ENCODE measurements around the gene KRTAP2-1. TPM values are rescaled to one million over a fixed set of nuclear protein-coding genes. Genes with fewer than 3 reads are reported as not detected.

KRTAP2-1 gene
- total RNA-seq, 1 experiment from 2014 or later, result not detected

DNA sequence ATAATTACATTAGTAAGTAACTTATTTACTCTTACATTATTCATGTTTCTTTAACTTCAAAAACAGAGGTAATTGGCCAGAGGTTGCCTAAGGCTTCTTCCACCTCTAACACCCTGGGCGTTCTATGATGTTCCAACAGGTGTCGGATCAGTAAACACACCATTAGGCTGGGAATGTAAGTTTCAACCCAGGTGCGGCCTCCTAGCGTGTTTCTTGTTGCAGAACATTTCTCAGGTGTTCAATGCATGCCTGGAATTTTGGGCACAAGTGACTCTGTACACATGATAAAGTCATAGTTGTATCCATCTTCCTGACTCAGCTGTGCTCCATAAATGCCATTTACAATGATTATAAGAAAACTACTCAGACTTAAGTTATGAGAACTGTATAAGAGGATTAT is 6.9 kb upstream of the KRTAP2-1 start:
- H3K4me3 ChIP-seq (ENCODE audit: low read depth, low read length), result no peak overlapping the region
- H3K27ac Mint-ChIP-seq (ENCODE audit: unreplicated experiment), result peak overlapping the region; percentile 53
- CTCF ChIA-PET, result no interaction called here
- peaks cover 8% of the 10 kb centered on the region for H3K9me3 ChIP-seq
- no peaks in the 10 kb centered on the region for H3K27me3 Mint-ChIP-seq (ENCODE audit: insufficient read depth, unreplicated experiment)
- peaks cover 11% of the 10 kb centered on the region for H3K36me3 Mint-ChIP-seq (ENCODE audit: insufficient read depth, unreplicated experiment)
- H3K27me3 ChIP-seq (replicated peaks; ENCODE audit: control insufficient read depth, insufficient read depth, low read length), result no peaks in the 10 kb centered on the region
- peak; percentile 40 to 50 for DNase-seq
- POLR2A ChIA-PET, result no interaction called here
- H3K9me3 Mint-ChIP-seq (ENCODE audit: unreplicated experiment), result peaks cover 10% of the 10 kb centered on the region
- no TSS peak for BruUV-seq (replicated peaks)
- H3K4me1 Mint-ChIP-seq (ENCODE audit: low read depth, unreplicated experiment), result peaks cover 28% of the 10 kb centered on the region
- TF ChIP-seq, protein P1, sequence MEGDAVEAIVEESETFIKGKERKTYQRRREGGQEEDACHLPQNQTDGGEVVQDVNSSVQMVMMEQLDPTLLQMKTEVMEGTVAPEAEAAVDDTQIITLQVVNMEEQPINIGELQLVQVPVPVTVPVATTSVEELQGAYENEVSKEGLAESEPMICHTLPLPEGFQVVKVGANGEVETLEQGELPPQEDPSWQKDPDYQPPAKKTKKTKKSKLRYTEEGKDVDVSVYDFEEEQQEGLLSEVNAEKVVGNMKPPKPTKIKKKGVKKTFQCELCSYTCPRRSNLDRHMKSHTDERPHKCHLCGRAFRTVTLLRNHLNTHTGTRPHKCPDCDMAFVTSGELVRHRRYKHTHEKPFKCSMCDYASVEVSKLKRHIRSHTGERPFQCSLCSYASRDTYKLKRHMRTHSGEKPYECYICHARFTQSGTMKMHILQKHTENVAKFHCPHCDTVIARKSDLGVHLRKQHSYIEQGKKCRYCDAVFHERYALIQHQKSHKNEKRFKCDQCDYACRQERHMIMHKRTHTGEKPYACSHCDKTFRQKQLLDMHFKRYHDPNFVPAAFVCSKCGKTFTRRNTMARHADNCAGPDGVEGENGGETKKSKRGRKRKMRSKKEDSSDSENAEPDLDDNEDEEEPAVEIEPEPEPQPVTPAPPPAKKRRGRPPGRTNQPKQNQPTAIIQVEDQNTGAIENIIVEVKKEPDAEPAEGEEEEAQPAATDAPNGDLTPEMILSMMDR (IDR thresholded peaks at IDR 0.05; ENCODE audit: insufficient read depth in 1 of 2, low read depth in 1 of 2, low read length in 1 of 2, severe bottlenecking in 1 of 2, unreplicated experiment in 1 of 2), result no peak
- no peak overlapping the region for H3K4me3 Mint-ChIP-seq (ENCODE audit: unreplicated experiment)
- H3K4me1 ChIP-seq, result peaks cover 28% of the 10 kb centered on the region
- no peaks in the 10 kb centered on the region for H3K36me3 ChIP-seq (ENCODE audit: control insufficient read depth, insufficient read depth, low read length)
- intact Hi-C loops (cut with micrococcal nuclease; ENCODE audit: unreplicated experiment), result no loop called here

DNA sequence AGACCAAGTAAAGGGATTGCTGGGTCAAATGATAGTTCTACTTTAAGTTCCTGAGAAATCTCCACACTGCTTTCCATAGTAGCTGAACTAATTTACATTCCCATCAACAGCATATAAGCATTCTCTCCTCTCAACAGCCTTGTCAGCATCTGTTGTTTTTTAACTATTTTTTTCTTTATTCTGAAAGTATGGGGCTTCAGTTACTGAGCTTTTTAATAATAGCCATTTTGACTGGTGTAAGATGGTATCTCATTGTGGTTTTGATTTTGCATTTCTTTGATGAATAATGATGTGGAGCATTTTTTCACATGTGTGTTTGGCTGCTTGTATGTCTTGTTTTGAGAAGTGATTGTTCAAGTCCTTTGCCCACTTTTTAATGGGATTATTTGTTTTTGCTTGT is 5.5 kb upstream of the KRTAP2-1 start:
- CTCF ChIA-PET, result no interaction called here
- no TSS peak for BruUV-seq (replicated peaks)
- Mint-ChIP-seq H3K9me3 (ENCODE audit: unreplicated experiment) (peaks cover 10% of the 10 kb centered on the region), H3K27ac (ENCODE audit: unreplicated experiment) (no peak overlapping the region), H3K36me3 (ENCODE audit: insufficient read depth, unreplicated experiment) (peaks cover 5% of the 10 kb centered on the region), H3K4me3 (ENCODE audit: unreplicated experiment) (no peak overlapping the region), H3K4me1 (ENCODE audit: low read depth, unreplicated experiment) (peaks cover 31% of the 10 kb centered on the region), H3K27me3 (ENCODE audit: insufficient read depth, unreplicated experiment) (no peaks in the 10 kb centered on the region)
- no peak overlapping the region for H3K4me3 ChIP-seq (ENCODE audit: low read depth, low read length)
- H3K4me1 ChIP-seq, result peaks cover 28% of the 10 kb centered on the region
- intact Hi-C loops (cut with micrococcal nuclease; ENCODE audit: unreplicated experiment), result no loop called here
- H3K27me3 ChIP-seq (replicated peaks; ENCODE audit: control insufficient read depth, insufficient read depth, low read length), result no peaks in the 10 kb centered on the region
- no peak for DNase-seq
- TF ChIP-seq, protein P1 (IDR thresholded peaks at IDR 0.05; ENCODE audit: insufficient read depth in 1 of 2, low read depth in 1 of 2, low read length in 1 of 2, severe bottlenecking in 1 of 2, unreplicated experiment in 1 of 2), result no peak
- H3K36me3 ChIP-seq (ENCODE audit: control insufficient read depth, insufficient read depth, low read length), result no peaks in the 10 kb centered on the region
- POLR2A ChIA-PET, result no interaction called here
- H3K9me3 ChIP-seq, result peaks cover 8% of the 10 kb centered on the region

DNA sequence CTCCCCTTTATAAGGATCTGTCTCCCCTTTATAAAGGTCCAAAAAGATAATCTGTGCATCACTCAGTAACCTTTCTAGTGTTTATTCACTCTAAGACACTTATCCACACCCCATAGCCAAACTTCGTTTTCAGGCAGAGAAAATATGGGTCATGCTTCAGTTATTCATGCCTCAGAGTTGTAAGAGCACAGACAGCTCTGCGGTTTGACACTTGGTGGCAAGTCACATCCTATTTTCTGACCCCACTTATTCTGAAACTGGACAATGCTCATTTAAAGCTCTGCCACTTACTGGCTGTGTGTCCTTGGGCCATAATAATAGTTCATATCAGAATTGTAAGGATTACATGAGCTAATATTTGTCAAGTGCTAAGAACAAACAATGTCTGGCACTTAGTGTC is 2.0 kb upstream of the KRTAP2-1 start:
- ChIA-PET CTCF (interaction anchor here (0.7 kb wide), 2 partner anchors 10 kb away, joined by 4 to 7 read pairs; no protein-coding TSS in a partner anchor), POLR2A (interaction anchor here (1.8 kb wide), 1 partner anchor 10 kb away, joined by 8 read pairs; no protein-coding TSS in a partner anchor)
- TF ChIP-seq, protein P1 (IDR thresholded peaks at IDR 0.05; ENCODE audit: insufficient read depth in 1 of 2, low read depth in 1 of 2, low read length in 1 of 2, severe bottlenecking in 1 of 2, unreplicated experiment in 1 of 2), result no peak
- H3K4me1 Mint-ChIP-seq (ENCODE audit: low read depth, unreplicated experiment), result peaks cover 26% of the 10 kb centered on the region
- H3K36me3 Mint-ChIP-seq (ENCODE audit: insufficient read depth, unreplicated experiment), result peaks cover 5% of the 10 kb centered on the region
- Histone ChIP-seq H3K27me3 (replicated peaks; ENCODE audit: control insufficient read depth, insufficient read depth, low read length) (no peaks in the 10 kb centered on the region), H3K9me3 (peaks cover 9% of the 10 kb centered on the region), H3K36me3 (ENCODE audit: control insufficient read depth, insufficient read depth, low read length) (no peaks in the 10 kb centered on the region), H3K4me1 (peaks cover 31% of the 10 kb centered on the region), H3K4me3 (ENCODE audit: low read depth, low read length) (no peak overlapping the region)
- intact Hi-C loops (cut with micrococcal nuclease; ENCODE audit: unreplicated experiment), result no loop called here
- BruUV-seq (replicated peaks), result no TSS peak
- peak overlapping the region; percentile 91 for H3K27ac Mint-ChIP-seq (ENCODE audit: unreplicated experiment)
- peak overlapping the region; percentile 58 for H3K4me3 Mint-ChIP-seq (ENCODE audit: unreplicated experiment)
- no peak for DNase-seq
- H3K27me3 Mint-ChIP-seq (ENCODE audit: insufficient read depth, unreplicated experiment), result no peaks in the 10 kb centered on the region
- H3K9me3 Mint-ChIP-seq (ENCODE audit: unreplicated experiment), result peaks cover 11% of the 10 kb centered on the region
